A673 (cell line): Measurements from ENCODE around the gene ADAMTS19. TPM values are rescaled to one million over a fixed set of nuclear protein-coding genes. Genes with fewer than 3 reads are reported as not detected.

Experiments used
- BruUV-seq: library from RNA; stranded (reverse); fragments of 400-500 nt; replicated peaks from 2 replicates; lab custom pipeline; 2021; lab: Mats Ljungman, UMichigan
- CTCF ChIA-PET: fragments of 300-600 bp; sonication (Branson Sonifier 250); formaldehyde crosslinking; loops from one replicate; lab custom pipeline; 2022; ENCODE audit warnings: antibody characterized with exemption; lab: Charles Lee
- POLR2A ChIA-PET: fragments of 300-600 bp; sonication (Branson Sonifier 250); formaldehyde crosslinking; loops from one replicate; lab custom pipeline; 2022; ENCODE audit warnings: antibody characterized with exemption; ENCODE audit not compliant: low non-redundant PET; lab: Charles Lee
- DNase-seq: peaks from one replicate; pipeline ENCODE4 v3.0.0-alpha.2; 2015; ENCODE audit warnings: low spot score
- H3K27ac ChIP-seq: fragments of 200-600 bp; sonication (generic); 2 replicates; pipeline ENCODE4 v1.5.1; 2016; ENCODE audit warnings: mixed run types, low read depth, mild to moderate bottlenecking, mixed read lengths, antibody characterized with exemption, low read length; ENCODE audit not compliant: poor library complexity, severe bottlenecking
- H3K27me3 ChIP-seq: fragments of 200-600 bp; sonication (generic); replicated peaks from 2 replicates; pipeline ENCODE4 v1.6.1; 2017; ENCODE audit warnings: mixed run types, low read depth, mild to moderate bottlenecking, mixed read lengths, antibody characterized with exemption, low read length; ENCODE audit not compliant: insufficient read depth, poor library complexity
- H3K36me3 ChIP-seq: fragments of 200-600 bp; sonication (generic); 2 replicates; pipeline ENCODE4 v1.6.1; 2016; ENCODE audit warnings: mixed run types, mild to moderate bottlenecking, mixed read lengths, antibody characterized with exemption, low read length; ENCODE audit not compliant: insufficient read depth, poor library complexity, severe bottlenecking
- H3K4me1 ChIP-seq: fragments of 200-600 bp; sonication (generic); 2 replicates; pipeline ENCODE4 v1.6.1; 2017; ENCODE audit warnings: mixed run types, mild to moderate bottlenecking, mixed read lengths, antibody characterized with exemption, low read length; ENCODE audit not compliant: insufficient read depth, poor library complexity, severe bottlenecking
- H3K4me3 ChIP-seq: fragments of 200-600 bp; sonication (generic); 2 replicates; pipeline ENCODE4 v1.5.1; 2016; ENCODE audit warnings: low read depth, mixed run types, mild to moderate bottlenecking, mixed read lengths, low read length; ENCODE audit not compliant: poor library complexity, severe bottlenecking
- H3K9me3 ChIP-seq: fragments of 200-600 bp; sonication (generic); 2 replicates; pipeline ENCODE4 v1.6.1; 2016; ENCODE audit warnings: mixed run types, low read depth, mild to moderate bottlenecking, mixed read lengths, antibody characterized with exemption, low read length; ENCODE audit not compliant: poor library complexity, severe bottlenecking
- EZH2 ChIP-seq: fragments of 200-600 bp; sonication (generic); IDR thresholded peaks from 2 replicates; pipeline ENCODE4 v1.6.1; 2017; ENCODE audit warnings: borderline replicate concordance, low read depth, mild to moderate bottlenecking, mixed read lengths, antibody characterized with exemption, low read length; ENCODE audit not compliant: poor library complexity, severe bottlenecking
- intact Hi-C: fragments of 100-400 bp; cut with micrococcal nuclease; formaldehyde crosslinking; loops from one replicate; pipeline ENCODE4 v1.10.0; 2022; ENCODE audit not compliant: unreplicated experiment
- total RNA-seq: library from RNA; stranded (reverse); gene quantifications from 2 replicates; pipeline ENCODE4 v1.2.3, GENCODE V29; 2021
- TF ChIP-seq, protein P1 (sequence below): fragments of 300-800, 200-600 bp; sonication (generic); conservative IDR thresholded peaks from 2 replicates; pipeline ENCODE4 v1.5.1; 2017; ENCODE audit warnings: low read depth, mild to moderate bottlenecking, antibody characterized with exemption, low read length, moderate library complexity, mixed read lengths

ADAMTS19 gene
- total RNA-seq, 1 experiment from 2014 or later: not detected

DNA sequence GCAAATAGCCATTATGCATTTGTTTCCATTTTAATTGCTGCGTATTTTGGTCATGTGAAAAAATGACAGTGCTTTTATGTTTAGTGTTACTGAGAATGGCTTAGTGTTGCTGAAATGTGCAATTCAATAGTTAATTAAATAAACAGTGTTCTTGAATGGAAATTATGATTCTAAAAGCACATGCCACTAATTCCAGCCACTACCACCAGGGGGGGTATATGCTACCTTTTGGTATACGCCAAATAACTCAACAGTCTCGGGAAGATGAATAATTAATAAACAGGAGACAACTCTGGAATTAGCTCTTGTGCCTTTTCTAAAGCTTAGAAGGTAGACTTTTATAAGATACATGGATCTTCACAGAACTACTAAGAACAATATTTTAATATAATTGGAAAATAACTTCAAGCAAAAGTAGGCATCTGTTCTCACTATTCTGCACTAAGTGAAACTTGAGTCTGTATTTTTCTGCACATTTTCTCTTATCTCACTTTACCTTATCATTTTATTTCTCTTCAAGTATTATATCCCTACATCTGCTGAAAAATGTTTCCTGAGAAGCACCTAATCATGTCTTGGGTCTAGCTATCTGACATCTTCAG lies 204.3 kb downstream of the ADAMTS19 start:
- CTCF ChIA-PET: no interaction called here
- no peaks in the 10 kb centered on the region for H3K9me3 ChIP-seq
- no peaks in the 10 kb centered on the region for H3K27me3 ChIP-seq
- POLR2A ChIA-PET: no interaction called here
- BruUV-seq: no TSS peak
- H3K36me3 ChIP-seq: no peaks in the 10 kb centered on the region
- no peaks in the 10 kb centered on the region for H3K4me1 ChIP-seq
- peak; percentile 78 for DNase-seq
- H3K27ac ChIP-seq: no peak overlapping the region
- TF ChIP-seq EZH2: no peak
- TF ChIP-seq, protein P1, sequence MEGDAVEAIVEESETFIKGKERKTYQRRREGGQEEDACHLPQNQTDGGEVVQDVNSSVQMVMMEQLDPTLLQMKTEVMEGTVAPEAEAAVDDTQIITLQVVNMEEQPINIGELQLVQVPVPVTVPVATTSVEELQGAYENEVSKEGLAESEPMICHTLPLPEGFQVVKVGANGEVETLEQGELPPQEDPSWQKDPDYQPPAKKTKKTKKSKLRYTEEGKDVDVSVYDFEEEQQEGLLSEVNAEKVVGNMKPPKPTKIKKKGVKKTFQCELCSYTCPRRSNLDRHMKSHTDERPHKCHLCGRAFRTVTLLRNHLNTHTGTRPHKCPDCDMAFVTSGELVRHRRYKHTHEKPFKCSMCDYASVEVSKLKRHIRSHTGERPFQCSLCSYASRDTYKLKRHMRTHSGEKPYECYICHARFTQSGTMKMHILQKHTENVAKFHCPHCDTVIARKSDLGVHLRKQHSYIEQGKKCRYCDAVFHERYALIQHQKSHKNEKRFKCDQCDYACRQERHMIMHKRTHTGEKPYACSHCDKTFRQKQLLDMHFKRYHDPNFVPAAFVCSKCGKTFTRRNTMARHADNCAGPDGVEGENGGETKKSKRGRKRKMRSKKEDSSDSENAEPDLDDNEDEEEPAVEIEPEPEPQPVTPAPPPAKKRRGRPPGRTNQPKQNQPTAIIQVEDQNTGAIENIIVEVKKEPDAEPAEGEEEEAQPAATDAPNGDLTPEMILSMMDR: peak; percentile 91
- intact Hi-C loops: loop anchor here (1.0 kb wide), 1 partner anchor 104 kb away; no protein-coding TSS in a partner anchor
- no peak overlapping the region for H3K4me3 ChIP-seq

DNA sequence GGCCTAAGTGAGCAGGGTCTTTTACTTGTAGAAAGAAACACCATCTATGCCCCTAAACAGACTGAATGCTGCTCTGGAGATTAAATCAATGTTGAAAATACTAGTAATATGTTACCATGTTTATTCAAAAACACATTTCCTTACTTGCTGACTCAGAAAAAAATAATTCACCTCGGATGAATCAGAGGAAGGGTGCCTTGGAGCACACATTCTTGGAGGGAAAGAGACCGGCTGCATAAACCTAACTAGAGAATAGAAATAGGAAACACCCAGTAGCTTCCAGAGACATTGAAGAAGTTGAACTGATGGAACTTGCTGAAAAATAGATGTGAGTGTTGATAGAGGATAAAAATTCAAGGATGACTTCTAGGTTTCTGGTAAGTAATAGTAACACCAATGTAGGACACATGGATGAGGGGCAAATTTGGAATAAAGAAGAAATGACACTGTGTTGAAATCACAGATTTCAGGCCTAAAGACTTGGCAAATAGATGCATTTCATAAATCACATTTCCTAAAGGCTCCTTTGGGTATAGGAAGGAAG lies 210.9 kb downstream of the ADAMTS19 start:
- TF ChIP-seq, protein P1: no peak
- TF ChIP-seq EZH2: no peak
- Histone ChIP-seq H3K27ac (no peak overlapping the region), H3K9me3 (no peaks in the 10 kb centered on the region), H3K27me3 (no peaks in the 10 kb centered on the region), H3K36me3 (no peaks in the 10 kb centered on the region), H3K4me3 (no peak overlapping the region), H3K4me1 (no peaks in the 10 kb centered on the region)
- POLR2A ChIA-PET: no interaction called here
- CTCF ChIA-PET: no interaction called here
- intact Hi-C loops: no loop called here
- DNase-seq: peak; percentile 23
- BruUV-seq: no TSS peak

DNA sequence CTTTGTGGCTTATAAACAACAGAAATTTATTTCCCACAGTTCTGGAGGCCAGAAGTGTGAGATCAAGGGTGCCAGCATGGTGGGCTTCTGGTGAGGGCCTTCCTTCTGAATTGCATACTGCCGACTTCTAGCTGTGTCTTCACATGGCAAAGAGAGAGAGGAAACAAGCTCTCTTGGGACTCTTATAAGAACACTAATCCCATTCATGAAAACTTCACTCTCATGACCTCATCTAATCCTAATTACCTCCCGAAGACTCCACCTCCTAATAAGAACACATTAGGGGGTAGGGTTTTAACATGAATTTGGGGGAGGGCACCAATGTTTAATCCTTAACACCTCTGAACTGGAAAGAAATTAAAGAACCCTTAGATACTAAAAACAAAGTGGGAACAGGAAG lies 211.9 kb downstream of the ADAMTS19 start:
- CTCF ChIA-PET: no interaction called here
- Histone ChIP-seq H3K4me3 (no peak overlapping the region), H3K4me1 (no peaks in the 10 kb centered on the region), H3K36me3 (no peaks in the 10 kb centered on the region), H3K27ac (no peak overlapping the region), H3K27me3 (no peaks in the 10 kb centered on the region), H3K9me3 (no peaks in the 10 kb centered on the region)
- DNase-seq: peak; percentile 77
- intact Hi-C loops: no loop called here
- POLR2A ChIA-PET: no interaction called here
- TF ChIP-seq, protein P1: no peak
- no peak for TF ChIP-seq EZH2
- BruUV-seq: no TSS peak
